WI38 (cell line): ENCODE data around the gene KITLG.

Source experiments
- H3K4me3 ChIP-seq: 2 replicates; pipeline ENCODE4 v1.5.1; 2011; ENCODE audit warnings: low read depth, mild to moderate bottlenecking, control low read depth, low read length
- TF ChIP-seq, protein P1 (sequence below): IDR thresholded peaks from 2 replicates; pipeline ENCODE4 v1.5.1; 2012; ENCODE audit warnings: low read depth, mild to moderate bottlenecking, control low read depth, low read length

Gene KITLG

DNA sequence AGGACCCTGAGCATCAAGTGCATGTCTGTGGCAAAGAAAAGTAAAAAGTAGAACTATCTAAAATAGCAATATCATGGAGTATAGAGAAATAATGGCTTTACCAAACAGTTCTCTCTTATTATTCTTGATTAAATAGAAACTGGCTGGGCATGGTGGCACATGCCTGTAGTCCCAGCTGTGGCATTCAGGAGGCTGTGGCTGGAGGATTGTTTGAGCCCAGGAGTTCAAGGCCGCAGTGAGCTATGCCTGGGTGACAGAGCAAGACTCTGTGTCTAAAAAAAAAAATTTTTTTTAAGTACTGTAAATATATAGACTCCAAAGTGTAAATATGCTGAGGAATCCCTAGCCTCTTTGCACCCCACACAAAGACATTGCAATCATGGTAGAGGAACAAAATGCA lies 121.9 kb downstream of the KITLG start:
- TF ChIP-seq, protein P1, sequence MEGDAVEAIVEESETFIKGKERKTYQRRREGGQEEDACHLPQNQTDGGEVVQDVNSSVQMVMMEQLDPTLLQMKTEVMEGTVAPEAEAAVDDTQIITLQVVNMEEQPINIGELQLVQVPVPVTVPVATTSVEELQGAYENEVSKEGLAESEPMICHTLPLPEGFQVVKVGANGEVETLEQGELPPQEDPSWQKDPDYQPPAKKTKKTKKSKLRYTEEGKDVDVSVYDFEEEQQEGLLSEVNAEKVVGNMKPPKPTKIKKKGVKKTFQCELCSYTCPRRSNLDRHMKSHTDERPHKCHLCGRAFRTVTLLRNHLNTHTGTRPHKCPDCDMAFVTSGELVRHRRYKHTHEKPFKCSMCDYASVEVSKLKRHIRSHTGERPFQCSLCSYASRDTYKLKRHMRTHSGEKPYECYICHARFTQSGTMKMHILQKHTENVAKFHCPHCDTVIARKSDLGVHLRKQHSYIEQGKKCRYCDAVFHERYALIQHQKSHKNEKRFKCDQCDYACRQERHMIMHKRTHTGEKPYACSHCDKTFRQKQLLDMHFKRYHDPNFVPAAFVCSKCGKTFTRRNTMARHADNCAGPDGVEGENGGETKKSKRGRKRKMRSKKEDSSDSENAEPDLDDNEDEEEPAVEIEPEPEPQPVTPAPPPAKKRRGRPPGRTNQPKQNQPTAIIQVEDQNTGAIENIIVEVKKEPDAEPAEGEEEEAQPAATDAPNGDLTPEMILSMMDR: no peak
- H3K4me3 ChIP-seq: no peak overlapping the region

- TF ChIP-seq, protein P1: no peak
- H3K4me3 ChIP-seq: no peak overlapping the region
Measured at GRCh38 chr12:88453323-88453722, 126.9 kb downstream of the KITLG start.

GRCh38 chr12:88451205-88451604 lies 129.1 kb downstream of the KITLG start:
- TF ChIP-seq, protein P1: no peak
- no peak overlapping the region for H3K4me3 ChIP-seq

DNA sequence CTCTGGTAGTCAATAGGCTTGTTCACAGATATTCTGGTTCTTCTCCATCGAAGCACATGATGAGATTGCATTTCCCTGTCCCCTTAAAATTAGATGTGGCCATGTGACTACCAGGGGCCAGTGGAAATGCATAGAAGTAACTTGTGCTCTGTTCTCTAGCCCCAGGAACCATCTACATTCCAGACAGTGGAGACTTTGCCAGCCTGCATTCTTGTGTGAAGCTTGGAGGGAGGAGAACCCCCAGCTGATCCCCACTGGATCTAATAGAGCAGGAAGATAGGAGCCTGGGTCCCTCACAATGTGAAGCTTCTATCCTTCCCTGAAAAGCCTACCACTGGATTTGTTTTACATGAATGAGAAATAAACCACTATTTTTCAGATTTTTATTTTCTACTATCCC lies 130.1 kb downstream of the KITLG start:
- H3K4me3 ChIP-seq: no peak overlapping the region
- TF ChIP-seq, protein P1: no peak

- H3K4me3 ChIP-seq: no peak overlapping the region
Measured at GRCh38 chr12:88448337-88448915, 131.8 kb downstream of the KITLG start.

DNA sequence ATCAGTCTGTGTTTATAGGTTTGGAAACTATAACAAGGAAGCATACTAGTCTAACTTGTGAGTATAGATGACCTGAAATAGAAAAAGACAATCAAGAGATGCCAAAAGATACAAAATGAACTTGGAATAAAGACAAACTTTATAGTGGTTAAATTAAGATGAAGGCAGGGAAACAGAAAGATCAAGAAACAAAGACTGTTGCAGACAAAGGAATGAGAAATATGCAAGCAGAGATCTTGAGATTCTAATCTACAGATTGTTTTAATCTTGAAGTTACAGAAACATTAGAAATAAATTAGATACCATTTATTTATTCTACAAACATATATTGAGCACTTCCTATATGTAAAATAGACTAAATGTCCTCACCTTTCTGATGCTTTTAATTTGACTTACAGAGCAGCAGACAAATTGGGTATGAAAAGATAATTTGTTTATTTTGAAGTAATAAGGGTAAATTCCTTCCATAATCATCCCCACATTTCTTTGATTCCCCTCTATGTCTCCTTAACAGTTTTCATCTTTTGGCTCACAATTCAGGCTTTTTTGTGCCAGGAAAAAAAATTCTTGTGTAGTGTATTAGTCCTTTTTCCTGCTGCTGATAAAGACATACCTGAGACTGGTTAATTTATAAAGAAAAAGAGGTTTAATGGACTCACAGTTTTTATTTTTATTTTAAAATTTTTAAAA lies 134.4 kb downstream of the KITLG start:
- TF ChIP-seq, protein P1: no peak
- no peak overlapping the region for H3K4me3 ChIP-seq

More at GRCh38 chr12:88448337-88448915, 131.8 kb downstream of the KITLG start:
- TF ChIP-seq, protein P1: no peak

GRCh38 chr12:88444481-88444880 lies 135.8 kb downstream of the KITLG start:
- TF ChIP-seq, protein P1: no peak
- H3K4me3 ChIP-seq: no peak overlapping the region
